HepG2 (cell line): ENCODE data around the gene MIF4GD. TPM values are rescaled to one million over a fixed set of nuclear protein-coding genes. Genes with fewer than 3 reads are reported as not detected.

ENCODE experiments used
- CCDC6 ChIP-seq: sonication (generic); formaldehyde crosslinking; IDR thresholded peaks from 2 replicates; pipeline ENCODE4 v1.8.1; 2022; ENCODE audit warnings: mild to moderate bottlenecking, missing genetic modification reagents, moderate library complexity
- E2F1 ChIP-seq: sonication (generic); formaldehyde crosslinking; IDR thresholded peaks from 2 replicates; pipeline ENCODE4 v1.5.0; 2020; ENCODE audit warnings: missing genetic modification reagents
- FOXO1 ChIP-seq: sonication (generic); formaldehyde crosslinking; IDR thresholded peaks from 2 replicates; pipeline ENCODE4 v1.4.0; 2020; ENCODE audit warnings: missing genetic modification reagents
- PAF1 ChIP-seq: IDR thresholded peaks from 2 replicates; pipeline ENCODE4 v1.6.1; 2016; ENCODE audit warnings: missing genetic modification reagents, missing compliant biosample characterization
- PAX8 ChIP-seq: sonication (generic); formaldehyde crosslinking; IDR thresholded peaks from 2 replicates; pipeline ENCODE4 v1.8.0; 2022; ENCODE audit warnings: mild to moderate bottlenecking, missing genetic modification reagents, borderline replicate concordance
- TCF7L2 ChIP-seq: IDR thresholded peaks from 2 replicates; pipeline ENCODE4 v1.6.1; 2011; ENCODE audit warnings: mild to moderate bottlenecking, low read depth, low read length, moderate library complexity
- ZBTB7B ChIP-seq: sonication (generic); formaldehyde crosslinking; IDR thresholded peaks from 2 replicates; pipeline ENCODE4 v1.4.0; 2020; ENCODE audit warnings: missing genetic modification reagents
- ZNF564 ChIP-seq: sonication (generic); formaldehyde crosslinking; IDR thresholded peaks from 2 replicates; pipeline ENCODE4 v1.8.1; 2023; ENCODE audit warnings: mild to moderate bottlenecking, missing genetic modification reagents
- ZNF569 ChIP-seq: sonication (generic); formaldehyde crosslinking; IDR thresholded peaks from 2 replicates; pipeline ENCODE4 v1.5.0; 2020; ENCODE audit warnings: mild to moderate bottlenecking, missing genetic modification reagents, moderate library complexity, borderline replicate concordance
- ZNF703 ChIP-seq: sonication (generic); formaldehyde crosslinking; IDR thresholded peaks from 2 replicates; pipeline ENCODE4 v1.5.1; 2020; ENCODE audit warnings: missing genetic modification reagents, mild to moderate bottlenecking, moderate library complexity, borderline replicate concordance
- ZNF883 ChIP-seq: sonication (generic); formaldehyde crosslinking; IDR thresholded peaks from 2 replicates; pipeline ENCODE4 v1.5.1; 2020; ENCODE audit warnings: mild to moderate bottlenecking, missing genetic modification reagents; ENCODE audit errors: not compliant biosample characterization
- polyA plus RNA-seq, 8 experiments: library from polyadenylated mRNA; depleted of rRNA in 3 of 8; stranded (reverse) in 7 of 8; unstranded in 1 of 8; fragments of >200 nt; fragmentation: Illumina TruSeq in 4 of 8; extraction: Trizol in 4 of 8; gene quantifications; 2 replicates each; pipeline versions ENCODE4 v1.2.1 to v1.2.3, GENCODE V29; 2011 to 2016; ENCODE audit warnings: low read depth in 4 of 8, missing spikeins in 1 of 8, mixed read lengths in 1 of 8; ENCODE audit not compliant: insufficient read depth in 1 of 8
- total RNA-seq, 5 experiments: library from RNA; depleted of rRNA; stranded (reverse); fragments of >200 nt; fragmentation: Illumina TruSeq; extraction: Trizol; gene quantifications; 2 replicates each; pipeline ENCODE4 v1.2.3, GENCODE V29; 2016; ENCODE audit warnings: low read depth in 1 of 5
- TF ChIP-seq, protein P1 (sequence below): IDR thresholded peaks from 2 replicates; pipeline ENCODE4 v1.4.0; 2020; ENCODE audit warnings: mild to moderate bottlenecking, missing genetic modification reagents
- TF ChIP-seq, protein P2 (sequence below): sonication (generic); formaldehyde crosslinking; IDR thresholded peaks from 2 replicates; pipeline ENCODE4 v1.5.0; 2020; ENCODE audit warnings: mild to moderate bottlenecking, missing genetic modification reagents
- TF ChIP-seq, protein P3 (sequence below): sonication (generic); formaldehyde crosslinking; IDR thresholded peaks from 2 replicates; pipeline ENCODE4 v1.4.0; 2020; ENCODE audit warnings: missing genetic modification reagents
- TF ChIP-seq, protein P4 (sequence below): IDR thresholded peaks from 2 replicates; pipeline ENCODE4 v1.6.1; 2016
- TF ChIP-seq, protein P5 (sequence below): sonication (generic); formaldehyde crosslinking; IDR thresholded peaks from 2 replicates; pipeline ENCODE4 v1.5.0; 2020; ENCODE audit warnings: mild to moderate bottlenecking, missing genetic modification reagents

Gene MIF4GD
- total and polyA plus RNA-seq, 2 of the 13 experiments (the other 11 are each of a cell fraction or from before 2014, with no cell fraction given), result 14.0 to 28.0 TPM

DNA sequence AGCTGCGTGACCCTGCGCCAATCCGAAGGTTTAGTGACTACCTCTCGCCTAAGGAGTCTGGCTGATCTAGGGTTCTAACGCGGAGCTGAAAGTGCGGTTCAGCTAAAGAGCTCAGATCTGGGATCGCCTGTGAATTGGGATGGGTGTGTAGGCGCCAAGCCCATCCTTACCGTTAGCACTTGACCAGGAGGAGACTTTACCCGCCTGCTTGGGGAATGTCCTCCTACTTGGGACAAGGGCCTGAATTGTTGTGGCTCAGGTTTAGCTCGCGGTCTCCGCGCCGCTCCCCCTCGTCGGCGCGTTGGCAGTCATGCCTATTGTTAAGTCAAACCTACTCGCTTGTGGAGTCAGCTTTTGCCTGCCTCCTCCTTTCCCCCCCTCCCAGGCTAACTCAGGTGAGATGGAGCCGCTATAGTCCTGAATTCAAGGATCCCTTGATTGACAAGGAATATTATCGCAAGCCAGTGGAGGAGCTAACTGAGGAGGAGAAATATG is 8.9 kb downstream of the MIF4GD start (continued):
- TF ChIP-seq, protein P1, sequence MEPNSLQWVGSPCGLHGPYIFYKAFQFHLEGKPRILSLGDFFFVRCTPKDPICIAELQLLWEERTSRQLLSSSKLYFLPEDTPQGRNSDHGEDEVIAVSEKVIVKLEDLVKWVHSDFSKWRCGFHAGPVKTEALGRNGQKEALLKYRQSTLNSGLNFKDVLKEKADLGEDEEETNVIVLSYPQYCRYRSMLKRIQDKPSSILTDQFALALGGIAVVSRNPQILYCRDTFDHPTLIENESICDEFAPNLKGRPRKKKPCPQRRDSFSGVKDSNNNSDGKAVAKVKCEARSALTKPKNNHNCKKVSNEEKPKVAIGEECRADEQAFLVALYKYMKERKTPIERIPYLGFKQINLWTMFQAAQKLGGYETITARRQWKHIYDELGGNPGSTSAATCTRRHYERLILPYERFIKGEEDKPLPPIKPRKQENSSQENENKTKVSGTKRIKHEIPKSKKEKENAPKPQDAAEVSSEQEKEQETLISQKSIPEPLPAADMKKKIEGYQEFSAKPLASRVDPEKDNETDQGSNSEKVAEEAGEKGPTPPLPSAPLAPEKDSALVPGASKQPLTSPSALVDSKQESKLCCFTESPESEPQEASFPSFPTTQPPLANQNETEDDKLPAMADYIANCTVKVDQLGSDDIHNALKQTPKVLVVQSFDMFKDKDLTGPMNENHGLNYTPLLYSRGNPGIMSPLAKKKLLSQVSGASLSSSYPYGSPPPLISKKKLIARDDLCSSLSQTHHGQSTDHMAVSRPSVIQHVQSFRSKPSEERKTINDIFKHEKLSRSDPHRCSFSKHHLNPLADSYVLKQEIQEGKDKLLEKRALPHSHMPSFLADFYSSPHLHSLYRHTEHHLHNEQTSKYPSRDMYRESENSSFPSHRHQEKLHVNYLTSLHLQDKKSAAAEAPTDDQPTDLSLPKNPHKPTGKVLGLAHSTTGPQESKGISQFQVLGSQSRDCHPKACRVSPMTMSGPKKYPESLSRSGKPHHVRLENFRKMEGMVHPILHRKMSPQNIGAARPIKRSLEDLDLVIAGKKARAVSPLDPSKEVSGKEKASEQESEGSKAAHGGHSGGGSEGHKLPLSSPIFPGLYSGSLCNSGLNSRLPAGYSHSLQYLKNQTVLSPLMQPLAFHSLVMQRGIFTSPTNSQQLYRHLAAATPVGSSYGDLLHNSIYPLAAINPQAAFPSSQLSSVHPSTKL (CRISPR knock-in tag), result 0 out of 2 replicates have a peak, but pooled peaks have one; percentile 1
- TF ChIP-seq PAF1 (CRISPR knock-in tag), result no peak
- no peak for TF ChIP-seq ZNF569 (CRISPR knock-in tag)
- no peak for TF ChIP-seq ZNF703 (CRISPR knock-in tag)
- TF ChIP-seq, protein P2, sequence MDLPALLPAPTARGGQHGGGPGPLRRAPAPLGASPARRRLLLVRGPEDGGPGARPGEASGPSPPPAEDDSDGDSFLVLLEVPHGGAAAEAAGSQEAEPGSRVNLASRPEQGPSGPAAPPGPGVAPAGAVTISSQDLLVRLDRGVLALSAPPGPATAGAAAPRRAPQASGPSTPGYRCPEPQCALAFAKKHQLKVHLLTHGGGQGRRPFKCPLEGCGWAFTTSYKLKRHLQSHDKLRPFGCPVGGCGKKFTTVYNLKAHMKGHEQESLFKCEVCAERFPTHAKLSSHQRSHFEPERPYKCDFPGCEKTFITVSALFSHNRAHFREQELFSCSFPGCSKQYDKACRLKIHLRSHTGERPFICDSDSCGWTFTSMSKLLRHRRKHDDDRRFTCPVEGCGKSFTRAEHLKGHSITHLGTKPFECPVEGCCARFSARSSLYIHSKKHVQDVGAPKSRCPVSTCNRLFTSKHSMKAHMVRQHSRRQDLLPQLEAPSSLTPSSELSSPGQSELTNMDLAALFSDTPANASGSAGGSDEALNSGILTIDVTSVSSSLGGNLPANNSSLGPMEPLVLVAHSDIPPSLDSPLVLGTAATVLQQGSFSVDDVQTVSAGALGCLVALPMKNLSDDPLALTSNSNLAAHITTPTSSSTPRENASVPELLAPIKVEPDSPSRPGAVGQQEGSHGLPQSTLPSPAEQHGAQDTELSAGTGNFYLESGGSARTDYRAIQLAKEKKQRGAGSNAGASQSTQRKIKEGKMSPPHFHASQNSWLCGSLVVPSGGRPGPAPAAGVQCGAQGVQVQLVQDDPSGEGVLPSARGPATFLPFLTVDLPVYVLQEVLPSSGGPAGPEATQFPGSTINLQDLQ (CRISPR knock-in tag), result peak; percentile 73
- TF ChIP-seq, protein P3, sequence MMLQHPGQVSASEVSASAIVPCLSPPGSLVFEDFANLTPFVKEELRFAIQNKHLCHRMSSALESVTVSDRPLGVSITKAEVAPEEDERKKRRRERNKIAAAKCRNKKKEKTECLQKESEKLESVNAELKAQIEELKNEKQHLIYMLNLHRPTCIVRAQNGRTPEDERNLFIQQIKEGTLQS (CRISPR knock-in tag), result 0 out of 2 replicates have a peak, but pooled peaks have one; percentile 8
- TF ChIP-seq FOXO1 (CRISPR knock-in tag), result 0 out of 2 replicates have a peak, but pooled peaks have one; percentile 8
- TF ChIP-seq ZNF564 (CRISPR knock-in tag), result 0 out of 2 replicates have a peak, but pooled peaks have one; percentile 6
- peak; percentile 42 for TF ChIP-seq ZNF883
- TF ChIP-seq, protein P4, sequence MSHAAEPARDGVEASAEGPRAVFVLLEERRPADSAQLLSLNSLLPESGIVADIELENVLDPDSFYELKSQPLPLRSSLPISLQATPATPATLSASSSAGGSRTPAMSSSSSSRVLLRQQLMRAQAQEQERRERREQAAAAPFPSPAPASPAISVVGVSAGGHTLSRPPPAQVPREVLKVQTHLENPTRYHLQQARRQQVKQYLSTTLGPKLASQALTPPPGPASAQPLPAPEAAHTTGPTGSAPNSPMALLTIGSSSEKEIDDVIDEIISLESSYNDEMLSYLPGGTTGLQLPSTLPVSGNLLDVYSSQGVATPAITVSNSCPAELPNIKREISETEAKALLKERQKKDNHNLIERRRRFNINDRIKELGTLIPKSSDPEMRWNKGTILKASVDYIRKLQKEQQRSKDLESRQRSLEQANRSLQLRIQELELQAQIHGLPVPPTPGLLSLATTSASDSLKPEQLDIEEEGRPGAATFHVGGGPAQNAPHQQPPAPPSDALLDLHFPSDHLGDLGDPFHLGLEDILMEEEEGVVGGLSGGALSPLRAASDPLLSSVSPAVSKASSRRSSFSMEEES (CRISPR knock-in tag), result no peak
- TF ChIP-seq PAX8, result no peak
- no peak for TF ChIP-seq ZBTB7B (CRISPR knock-in tag)
- no peak for TF ChIP-seq TCF7L2
- TF ChIP-seq, protein P5, sequence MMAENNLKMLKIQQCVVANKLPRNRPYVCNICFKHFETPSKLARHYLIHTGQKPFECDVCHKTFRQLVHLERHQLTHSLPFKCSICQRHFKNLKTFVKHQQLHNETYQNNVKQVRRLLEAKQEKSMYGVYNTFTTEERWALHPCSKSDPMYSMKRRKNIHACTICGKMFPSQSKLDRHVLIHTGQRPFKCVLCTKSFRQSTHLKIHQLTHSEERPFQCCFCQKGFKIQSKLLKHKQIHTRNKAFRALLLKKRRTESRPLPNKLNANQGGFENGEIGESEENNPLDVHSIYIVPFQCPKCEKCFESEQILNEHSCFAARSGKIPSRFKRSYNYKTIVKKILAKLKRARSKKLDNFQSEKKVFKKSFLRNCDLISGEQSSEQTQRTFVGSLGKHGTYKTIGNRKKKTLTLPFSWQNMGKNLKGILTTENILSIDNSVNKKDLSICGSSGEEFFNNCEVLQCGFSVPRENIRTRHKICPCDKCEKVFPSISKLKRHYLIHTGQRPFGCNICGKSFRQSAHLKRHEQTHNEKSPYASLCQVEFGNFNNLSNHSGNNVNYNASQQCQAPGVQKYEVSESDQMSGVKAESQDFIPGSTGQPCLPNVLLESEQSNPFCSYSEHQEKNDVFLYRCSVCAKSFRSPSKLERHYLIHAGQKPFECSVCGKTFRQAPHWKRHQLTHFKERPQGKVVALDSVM (CRISPR knock-in tag), result no peak
- TF ChIP-seq CCDC6 (CRISPR knock-in tag), result peak; percentile 63; the same call in 1 of the 2 replicates
- TF ChIP-seq E2F1 (CRISPR knock-in tag), result no peak
